Activated gamma-delta T cell treated with Interleukin-2 at 50 U/mL for 16 hours (primary cell): ENCODE measurements around the gene PNMA3.
A peak's percentile ranks its signal among the peaks of the same experiment; 100 is the strongest.
"Not testable (repeated sequence)": the region's sequence is repeated elsewhere in the genome, so short reads cannot be mapped to it uniquely, and the experiment has no call there.

Source experiments
- DNase-seq: peaks from one replicate; pipeline ENCODE4 v3.0.0-alpha.2; 2020

The PNMA3 gene, protein sequence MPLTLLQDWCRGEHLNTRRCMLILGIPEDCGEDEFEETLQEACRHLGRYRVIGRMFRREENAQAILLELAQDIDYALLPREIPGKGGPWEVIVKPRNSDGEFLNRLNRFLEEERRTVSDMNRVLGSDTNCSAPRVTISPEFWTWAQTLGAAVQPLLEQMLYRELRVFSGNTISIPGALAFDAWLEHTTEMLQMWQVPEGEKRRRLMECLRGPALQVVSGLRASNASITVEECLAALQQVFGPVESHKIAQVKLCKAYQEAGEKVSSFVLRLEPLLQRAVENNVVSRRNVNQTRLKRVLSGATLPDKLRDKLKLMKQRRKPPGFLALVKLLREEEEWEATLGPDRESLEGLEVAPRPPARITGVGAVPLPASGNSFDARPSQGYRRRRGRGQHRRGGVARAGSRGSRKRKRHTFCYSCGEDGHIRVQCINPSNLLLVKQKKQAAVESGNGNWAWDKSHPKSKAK

DNA sequence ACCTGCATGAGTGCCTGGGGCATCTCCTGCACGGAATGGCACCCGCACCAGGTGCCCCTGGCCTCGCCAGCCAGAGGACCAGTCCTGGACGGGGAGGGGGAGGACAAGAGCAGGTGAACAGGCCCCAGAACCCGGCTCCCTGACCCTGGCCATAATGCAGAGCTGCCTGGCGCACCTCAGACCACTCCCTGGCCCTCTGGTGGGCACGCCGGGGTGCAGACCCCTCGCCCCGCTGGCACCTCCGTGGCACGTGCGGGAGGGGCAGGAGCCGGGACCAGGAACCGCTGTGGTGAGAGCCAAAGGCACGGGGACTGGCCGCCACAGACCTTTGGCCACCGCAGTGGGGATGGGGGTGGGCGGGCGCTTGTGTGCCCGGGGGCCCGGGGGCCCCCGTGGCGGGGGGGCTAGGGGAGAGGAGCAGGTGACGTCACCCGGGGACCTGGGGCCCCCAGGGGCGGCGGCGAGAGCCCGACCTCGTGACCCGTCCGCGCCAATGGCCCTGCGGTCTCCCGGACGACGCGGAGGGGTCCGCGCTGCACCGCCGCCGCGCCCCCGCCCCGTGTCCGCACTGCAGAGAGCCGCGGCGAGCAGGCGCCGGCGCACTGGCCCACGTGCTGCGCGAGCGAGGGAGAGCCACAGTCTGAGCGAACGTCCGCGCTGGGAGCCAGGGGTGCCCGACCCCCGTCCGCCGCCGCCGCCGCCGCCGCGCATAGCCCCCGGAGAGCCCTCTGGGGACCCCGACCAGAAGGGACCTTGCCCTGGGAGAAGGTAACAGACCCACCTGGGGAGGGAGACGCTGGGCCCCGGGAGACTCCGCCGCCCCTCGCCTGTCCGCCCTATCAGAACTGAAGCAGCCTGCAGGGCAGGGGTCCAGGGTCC, at the start of gene PNMA3:
Gene PNMA3 (plus strand): TSS at position 600 of the 879 bp plus-strand sequence. CDS start 586 bp downstream, outside the sequence.
- no peak for DNase-seq

DNA sequence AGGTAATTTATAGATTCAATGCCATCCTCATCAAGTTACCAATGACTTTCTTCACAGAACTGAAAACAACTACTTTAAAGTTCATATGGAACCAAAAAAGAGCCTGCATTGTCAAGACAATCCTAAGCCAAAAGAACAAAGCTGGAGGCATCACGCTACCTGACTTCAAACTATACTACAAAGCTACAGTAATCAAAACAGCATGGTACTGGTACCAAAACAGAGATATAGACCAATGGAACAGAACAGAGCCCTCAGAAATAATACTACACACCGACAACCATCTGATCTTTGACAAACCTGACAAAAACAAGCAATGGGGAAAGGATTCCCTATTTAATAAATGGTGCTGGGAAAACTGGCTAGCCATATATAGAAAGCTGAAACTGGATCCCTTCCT, 39.1 kb upstream of the PNMA3 start:
- DNase-seq: not testable (repeated sequence)

DNA sequence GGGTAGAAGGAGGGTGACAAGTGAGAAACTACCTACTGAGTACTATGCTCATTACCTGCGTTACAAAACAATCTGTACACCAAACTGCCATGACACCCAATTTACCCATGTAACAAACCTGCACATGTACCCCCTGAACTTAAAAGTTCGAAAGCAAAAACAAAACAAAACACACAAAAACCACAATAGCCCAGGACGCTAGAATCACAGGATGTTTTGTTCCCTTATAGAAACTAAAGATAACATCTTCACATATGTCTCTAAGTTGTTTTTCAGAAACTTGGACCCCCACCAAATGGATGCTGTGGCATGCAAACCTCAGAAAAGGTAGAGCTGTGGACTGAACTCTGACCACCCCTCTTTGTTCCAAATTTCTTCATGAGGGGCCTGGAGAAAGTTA, 37.1 kb upstream of the PNMA3 start:
- DNase-seq: no peak

DNA sequence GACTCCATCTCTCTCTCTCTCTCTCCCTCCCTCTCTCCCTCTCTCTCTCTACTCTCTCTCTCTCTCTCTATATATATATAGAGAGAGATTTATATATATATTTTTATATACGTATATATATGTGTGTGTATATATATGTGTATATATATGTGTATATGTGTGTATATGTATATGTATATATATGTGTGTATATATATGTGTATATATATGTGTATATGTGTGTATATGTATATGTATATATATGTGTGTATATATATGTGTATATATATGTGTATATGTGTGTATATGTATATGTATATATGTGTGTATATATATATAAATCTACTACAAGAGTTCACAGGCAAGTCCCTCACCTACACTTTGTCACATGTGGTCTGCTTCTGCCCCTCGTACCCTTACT, 29.8 kb upstream of the PNMA3 start:
- DNase-seq: not testable (repeated sequence)

DNA sequence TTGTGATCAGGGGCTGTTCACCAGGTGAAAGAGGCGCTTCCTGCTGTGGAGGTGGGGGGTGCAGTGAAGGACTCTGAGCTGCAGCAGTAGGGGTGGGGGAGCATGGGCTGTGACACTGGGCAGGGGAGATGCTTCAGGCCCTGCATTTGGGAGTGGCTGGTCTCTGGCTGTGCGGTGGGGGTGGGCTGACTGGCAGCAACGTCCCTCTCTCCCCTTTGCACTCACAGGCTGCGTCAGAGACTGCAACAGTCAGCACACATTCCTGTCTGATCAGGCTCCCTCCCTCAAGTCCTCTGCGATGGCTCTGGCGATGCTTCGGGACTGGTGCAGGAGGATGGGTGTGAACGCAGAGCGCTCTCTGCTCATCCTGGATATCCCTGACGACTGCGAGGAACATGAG, 27.8 kb upstream of the PNMA3 start:
- not testable (repeated sequence) for DNase-seq

DNA sequence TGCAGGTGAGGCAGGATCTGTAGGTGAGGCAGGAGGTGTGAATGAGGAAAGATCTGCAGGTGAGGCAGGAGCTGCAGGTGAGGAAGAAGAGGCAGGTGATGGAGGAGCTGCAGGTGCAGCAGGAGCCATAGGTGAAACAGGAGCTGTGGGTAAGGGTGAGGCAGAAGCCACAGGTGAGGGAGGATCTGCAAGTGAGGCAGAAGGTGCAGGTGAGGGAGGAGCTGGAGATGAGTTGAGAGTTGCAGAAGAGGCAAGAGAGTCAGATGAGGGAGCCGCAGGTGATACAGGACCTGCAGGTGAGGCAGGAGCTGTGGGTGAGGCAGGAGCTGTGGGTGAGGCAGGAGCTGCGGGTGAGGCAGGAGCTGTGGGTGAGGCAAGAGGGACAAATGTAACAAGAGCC, 27.1 kb upstream of the PNMA3 start:
- no peak for DNase-seq

DNA sequence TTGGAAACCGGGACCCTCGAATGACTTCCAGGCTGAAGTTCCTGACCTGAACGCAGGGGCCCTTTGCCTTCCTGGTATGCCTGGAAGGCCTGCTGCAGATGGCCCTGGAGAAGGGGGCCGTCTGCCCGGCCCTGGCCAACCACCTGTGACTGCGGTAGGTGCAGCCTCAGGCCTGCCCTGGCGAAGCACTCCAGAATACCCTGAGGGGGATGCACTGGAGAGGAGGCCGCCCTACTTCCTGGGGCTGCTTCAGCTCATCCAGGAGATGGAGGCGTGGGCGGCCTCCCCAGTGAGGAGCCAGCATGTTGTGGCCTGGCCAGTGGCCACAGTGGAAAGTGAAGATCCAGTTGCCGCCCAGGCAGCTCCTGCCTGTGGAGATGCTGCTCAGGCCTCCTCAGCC, 26.4 kb upstream of the PNMA3 start:
- DNase-seq: no peak

DNA sequence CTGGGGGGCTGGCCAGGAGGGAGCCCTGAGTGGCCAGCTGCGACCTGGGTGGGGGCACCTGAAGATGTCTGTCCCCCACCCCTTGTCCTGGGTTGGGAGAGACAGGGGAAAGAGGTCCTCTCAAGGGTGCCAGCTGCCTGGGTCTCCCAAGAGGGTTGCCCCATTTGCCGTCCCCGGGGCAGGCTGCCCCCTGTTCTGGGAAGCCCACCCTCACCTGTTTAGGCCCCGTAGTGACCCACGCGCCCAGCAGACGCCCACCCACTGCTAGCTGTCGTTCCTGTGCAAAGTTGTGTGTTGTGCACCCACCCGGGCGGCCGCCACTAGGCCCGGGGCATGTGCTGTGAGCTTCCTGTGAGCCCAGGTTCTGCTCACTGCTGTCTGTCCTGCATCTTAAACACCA, 25.5 kb upstream of the PNMA3 start:
- no peak for DNase-seq

DNA sequence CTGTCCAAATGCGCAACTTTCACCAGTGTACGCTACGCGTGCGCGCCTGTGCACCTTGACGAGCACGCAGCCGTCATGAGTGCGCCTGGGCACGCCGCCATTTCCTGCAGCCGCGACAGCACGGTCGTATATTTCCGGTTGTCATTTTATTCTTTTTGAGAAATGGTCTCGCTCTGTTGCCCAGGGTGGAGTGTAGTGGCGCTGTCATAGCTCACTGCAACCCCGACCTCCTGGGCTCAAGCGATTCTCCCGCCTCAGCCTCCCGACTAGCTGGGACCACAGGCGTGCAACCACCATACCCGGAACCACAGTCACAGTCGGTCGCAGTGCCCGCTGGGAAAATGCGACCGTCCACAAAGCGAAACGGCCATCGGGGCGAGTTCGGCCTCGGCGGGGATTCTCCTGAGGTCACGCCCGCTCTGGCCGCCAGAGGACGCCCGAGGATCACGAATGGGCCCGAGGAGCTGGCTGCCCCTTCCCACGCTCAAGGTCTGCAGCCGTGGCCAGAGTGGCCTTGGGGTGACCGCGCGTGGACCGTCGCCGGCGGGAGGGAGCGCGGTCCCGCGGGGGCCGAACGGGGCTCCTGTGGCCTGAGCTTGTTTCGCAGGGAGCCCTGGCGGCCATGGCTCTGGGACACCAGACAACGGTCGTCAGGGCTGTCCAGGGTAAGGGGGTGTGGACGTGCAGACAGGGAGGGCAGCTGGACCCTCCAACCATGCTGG, 23.7 kb upstream of the PNMA3 start:
- peak; percentile 60 for DNase-seq

DNA sequence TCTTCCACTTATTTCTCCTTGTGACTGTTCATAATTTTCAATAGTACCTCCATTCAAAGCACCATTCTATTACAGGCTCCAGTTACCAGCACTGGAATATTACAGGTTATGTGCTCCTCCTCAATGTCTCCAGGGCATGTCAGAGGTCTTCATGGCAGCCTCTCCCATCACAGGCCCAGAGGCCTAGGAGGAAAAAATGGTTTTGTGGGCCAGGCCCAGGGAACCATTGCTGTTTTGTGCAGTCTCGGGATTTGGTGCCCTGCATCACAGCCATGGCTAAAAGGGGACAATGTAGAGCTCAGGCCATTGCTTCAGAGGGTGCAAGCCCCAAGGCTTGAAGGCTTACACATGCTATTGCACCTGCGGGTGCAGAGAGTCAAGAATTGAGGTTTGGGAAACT, 7.2 kb upstream of the PNMA3 start:
- DNase-seq: no peak

DNA sequence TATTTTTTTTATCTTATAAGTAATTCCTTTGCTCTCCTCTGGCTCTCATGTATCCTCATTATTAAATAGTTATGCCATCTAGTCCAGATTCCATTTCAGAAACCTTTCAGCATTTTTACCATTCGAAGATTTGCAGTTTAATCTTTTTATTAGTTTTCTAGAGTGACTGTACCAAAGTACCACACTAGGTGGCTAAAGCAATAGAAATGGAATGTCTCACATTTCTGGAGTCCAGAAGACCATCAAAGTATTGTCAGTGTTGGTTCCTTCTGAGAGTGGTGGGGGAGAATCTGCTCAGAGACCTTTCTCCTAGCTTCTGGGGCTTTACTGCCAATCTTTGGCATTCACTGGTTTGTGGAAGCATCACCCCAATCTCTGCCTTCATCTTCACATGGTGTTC, 3.7 kb upstream of the PNMA3 start:
- no peak for DNase-seq

DNA sequence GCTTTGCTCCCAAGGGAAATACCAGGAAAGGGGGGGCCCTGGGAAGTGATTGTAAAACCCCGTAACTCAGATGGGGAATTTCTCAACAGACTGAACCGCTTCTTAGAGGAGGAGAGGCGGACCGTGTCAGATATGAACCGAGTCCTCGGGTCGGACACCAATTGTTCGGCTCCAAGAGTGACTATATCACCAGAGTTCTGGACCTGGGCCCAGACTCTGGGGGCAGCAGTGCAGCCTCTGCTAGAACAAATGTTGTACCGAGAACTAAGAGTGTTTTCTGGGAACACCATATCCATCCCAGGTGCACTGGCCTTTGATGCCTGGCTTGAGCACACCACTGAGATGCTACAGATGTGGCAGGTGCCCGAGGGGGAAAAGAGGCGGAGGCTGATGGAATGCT, 1.0 kb downstream of the PNMA3 start:
- no peak for DNase-seq

DNA sequence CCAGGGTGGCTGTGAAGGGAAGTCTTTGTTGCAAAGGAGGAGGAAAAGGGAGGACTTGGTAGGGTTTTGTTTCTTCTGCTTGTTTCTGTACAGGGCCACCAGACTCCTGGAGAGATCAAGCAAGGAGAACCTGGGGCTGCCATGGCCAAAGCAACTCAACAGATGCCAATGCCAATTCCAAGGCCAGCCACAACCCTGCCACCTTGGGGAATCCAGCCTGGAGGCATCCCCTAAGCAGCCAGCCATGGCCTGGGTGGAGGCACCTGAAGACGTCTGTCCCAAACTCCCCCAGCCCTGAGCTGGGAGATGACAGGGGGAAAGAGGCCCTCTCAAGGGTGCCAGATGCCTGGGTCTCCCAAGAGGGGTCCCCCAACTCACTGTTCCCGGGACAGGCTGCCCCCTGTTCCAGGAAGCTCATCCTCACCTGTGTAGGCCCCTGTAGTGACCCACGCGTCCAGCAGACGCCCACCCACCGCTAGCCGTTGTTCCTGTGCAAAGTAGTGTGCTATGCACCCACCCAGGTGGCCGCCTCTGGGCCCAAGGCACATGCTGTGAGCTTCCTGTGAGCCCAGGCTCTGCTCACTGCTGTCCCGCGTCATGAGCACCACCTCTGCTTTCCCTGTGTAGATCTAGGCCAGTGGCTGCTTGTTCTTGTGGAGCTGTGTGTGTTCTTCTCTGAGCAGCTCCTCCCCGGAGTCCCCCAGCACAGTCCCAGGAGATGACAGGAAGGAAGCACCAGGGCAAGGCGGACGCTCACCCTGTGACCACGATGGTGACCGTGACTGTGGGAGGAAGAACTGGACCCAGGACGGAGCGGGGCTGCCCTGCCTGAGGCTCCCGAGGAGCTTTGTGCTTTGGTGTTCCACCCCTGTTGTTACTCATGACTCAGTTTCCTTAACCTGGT, 3.2 kb downstream of the PNMA3 start:
- DNase-seq: no peak

DNA sequence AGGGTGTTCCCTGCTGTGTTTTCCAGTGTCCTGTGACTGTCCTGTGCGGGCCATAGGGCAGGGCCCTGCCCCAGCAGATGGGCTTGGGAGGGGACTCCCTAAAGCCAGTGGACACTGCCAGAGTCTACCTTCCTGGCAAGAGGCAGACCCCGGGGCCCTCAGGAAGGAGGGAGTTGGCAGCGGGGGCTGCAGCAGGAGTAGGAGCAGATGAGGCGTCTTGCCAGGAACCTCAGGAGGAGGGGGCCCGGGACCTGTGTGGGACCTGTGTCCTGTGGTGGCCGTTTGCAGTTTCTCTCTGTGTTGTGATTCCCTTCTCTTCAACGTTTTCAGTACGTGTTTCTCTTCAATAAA, 3.8 kb downstream of the PNMA3 start:
- no peak for DNase-seq

DNA sequence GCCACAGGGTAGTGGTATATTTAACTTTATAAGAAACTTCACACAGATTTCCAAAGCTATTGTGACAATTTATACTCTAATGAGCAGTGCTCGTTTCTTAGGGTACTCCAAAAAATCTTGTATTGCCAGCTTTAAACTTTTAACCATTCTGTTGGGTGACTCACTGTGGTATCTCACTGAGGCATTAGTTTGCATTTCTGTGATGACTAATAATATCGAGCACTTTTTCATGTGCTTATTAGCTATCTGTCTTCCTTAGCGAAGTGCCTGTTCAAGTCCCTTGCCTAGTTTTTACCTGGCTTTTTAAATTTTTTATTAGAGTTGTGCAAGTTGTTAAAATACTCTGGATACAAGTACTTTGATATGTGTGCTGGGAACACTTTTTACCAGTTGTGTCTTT, 5.5 kb downstream of the PNMA3 start:
- no peak for DNase-seq

DNA sequence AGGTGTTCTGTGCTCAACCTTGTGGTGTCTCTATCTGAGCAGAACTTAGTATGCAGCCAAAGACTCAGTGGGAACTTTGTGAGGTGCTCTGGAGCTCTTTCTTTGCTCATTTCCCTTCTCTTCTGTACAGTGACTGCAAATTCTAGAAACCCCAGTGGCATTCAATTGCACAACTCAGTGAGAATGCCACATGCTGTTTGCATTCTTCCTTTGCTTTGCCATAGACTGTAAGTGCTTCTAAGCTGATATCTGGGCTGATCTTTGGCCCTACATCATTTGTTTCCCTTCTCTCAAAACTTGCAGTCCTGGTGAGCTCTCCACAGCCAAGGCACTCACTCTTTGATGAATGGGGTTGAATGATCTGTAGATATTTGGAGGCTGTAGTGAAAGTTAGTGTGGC, 7.0 kb downstream of the PNMA3 start:
- no peak for DNase-seq

DNA sequence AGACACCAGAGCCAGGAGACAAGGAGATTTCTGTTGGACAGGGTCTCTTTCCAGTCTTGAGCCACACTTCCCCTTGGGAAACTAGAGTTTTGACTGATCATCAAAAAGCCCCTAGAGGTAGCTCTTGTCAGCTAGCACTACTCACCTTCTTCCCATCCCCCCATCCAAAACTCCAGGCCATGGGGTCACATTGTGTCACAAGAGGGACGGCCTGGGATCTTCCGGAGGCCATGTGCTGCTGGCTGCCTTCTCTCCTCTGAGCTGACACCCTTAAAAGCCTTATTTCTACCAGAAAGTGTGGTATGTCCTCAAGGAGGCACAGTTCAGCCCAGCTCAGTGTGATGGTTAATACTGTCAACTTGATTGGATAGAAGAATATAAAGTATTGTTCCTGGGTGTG, 7.8 kb downstream of the PNMA3 start:
- no peak for DNase-seq

DNA sequence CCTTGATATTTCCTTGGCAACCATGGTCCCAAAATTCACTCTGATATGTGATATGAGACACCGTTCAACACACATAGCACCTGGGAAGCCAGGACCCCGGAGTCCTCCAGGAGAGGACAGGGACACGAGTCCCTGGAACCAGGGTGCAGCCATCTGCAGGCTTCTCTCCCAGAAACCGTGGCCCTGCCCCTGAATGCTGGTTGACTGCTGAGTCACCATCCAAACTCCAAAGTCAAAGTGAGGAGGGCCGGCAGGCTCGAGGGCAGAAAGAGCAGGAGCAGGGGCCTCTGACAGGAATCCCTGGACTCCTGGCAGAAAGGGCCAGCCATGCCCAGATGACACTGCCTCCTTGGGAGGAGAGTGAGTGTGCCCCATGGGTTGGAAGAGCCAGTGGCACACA, 9.1 kb downstream of the PNMA3 start:
- no peak for DNase-seq

DNA sequence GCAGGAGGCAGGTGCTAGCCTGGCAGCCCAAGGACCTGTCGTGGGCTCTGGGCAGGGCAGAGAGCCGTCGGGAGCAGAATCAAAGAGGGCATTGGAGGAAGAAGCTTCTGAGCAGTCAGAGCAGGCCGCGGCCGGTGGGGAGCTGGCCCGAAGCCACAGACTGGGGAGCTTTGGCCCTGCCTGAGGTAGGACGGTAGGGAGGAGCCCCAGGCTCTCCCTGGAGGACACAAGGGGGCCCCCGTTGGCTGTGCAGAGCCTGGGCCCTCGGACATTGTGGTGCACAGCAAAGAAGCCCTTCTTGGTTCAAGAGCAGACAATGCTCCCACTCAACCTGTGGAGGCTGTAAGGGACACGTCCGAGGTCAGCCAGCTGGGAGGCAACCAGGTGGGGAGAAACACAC, 10.1 kb downstream of the PNMA3 start:
- not testable (repeated sequence) for DNase-seq

DNA sequence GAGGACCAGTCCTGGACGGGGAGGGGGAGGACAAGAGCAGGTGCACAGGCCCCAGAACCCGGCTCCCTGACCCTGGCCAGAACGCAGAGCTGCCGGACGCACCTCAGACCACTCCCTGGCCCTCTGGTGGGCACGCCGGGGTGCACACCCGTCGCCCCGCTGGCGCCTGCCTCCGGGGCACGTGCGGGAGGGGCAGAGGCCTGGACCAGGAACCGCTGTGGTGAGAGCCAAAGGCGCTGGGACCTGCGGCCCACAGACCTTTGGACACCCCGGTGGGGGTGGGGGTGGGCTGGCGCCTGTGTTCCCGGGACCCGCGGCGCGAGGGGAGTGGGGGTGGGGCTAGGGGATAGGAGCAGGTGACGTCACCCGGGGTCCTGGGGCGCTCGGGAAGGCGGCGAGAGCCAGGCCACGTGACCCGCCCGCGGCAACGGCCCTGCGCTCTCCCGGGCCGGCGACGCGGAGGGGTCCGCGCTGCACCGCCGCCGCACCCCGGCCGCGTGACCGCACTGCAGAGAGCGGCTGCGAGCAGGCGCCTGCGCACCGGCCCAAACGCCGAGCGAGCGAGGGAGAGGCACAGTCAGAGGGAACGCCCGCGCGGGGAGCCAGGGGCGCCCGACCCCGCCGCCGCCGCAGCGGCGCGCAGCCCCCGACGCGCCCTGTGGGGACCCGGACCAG, 15.8 kb downstream of the PNMA3 start, which contains the start of gene PNMA6A:
Gene PNMA6A (plus strand): TSS at position 546 of the 675 bp plus-strand sequence. CDS start 609 bp downstream, outside the sequence.
- DNase-seq: not testable (repeated sequence)

DNA sequence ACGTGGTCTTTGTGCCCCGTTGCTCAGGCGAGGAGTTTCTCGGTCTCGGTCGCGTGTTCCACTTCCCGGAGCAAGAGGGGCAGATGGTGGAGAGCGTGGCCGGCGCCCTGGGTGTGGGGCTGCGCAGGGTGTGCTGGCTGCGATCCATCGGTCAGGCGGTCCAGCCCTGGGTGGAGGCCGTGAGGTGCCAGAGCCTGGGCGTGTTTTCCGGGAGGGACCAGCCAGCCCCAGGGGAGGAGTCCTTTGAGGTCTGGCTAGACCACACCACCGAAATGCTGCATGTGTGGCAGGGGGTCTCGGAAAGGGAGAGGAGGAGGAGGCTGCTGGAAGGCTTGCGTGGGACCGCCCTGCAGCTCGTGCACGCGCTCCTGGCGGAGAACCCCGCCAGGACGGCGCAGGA, 17.1 kb downstream of the PNMA3 start:
- not testable (repeated sequence) for DNase-seq
